GM06990 (cell line): ENCODE measurements around the gene UBXN1.

Source experiments
- DNase-seq: peaks from one replicate; pipeline ENCODE4 v3.0.0-alpha.2; 2011; ENCODE audit not compliant: insufficient read length; ENCODE audit errors: extremely low read depth
- H3K27me3 ChIP-seq: replicated peaks from 2 replicates; pipeline ENCODE4 v1.6.0; 2011; ENCODE audit warnings: low read length; ENCODE audit not compliant: control insufficient read depth, insufficient read depth
- H3K36me3 ChIP-seq: 2 replicates; pipeline ENCODE4 v1.5.1; 2011; ENCODE audit warnings: low read length; ENCODE audit not compliant: control insufficient read depth, insufficient read depth
- H3K4me3 ChIP-seq: replicated peaks from 2 replicates; pipeline ENCODE4 v1.5.1; 2011; ENCODE audit warnings: low read depth, mild to moderate bottlenecking, control low read depth, low read length
- CTCF ChIP-seq: IDR thresholded peaks from 2 replicates; pipeline ENCODE4 v1.5.1; 2011; ENCODE audit warnings: low read length, control low read depth, mild to moderate bottlenecking, inconsistent platforms; ENCODE audit not compliant: insufficient read depth, poor library complexity, severe bottlenecking

UBXN1 gene

GRCh38 chr11:62665599-62666258, 13.1 kb downstream of the UBXN1 start:
- TF ChIP-seq CTCF, result no peak
- Histone ChIP-seq H3K27me3 (no peaks in the 10 kb centered on the region), H3K4me3 (peak overlapping the region; percentile 78), H3K36me3 (peaks cover 15% of the 10 kb centered on the region)
- peak; percentile 58 for DNase-seq

GRCh38 chr11:62665075-62665598, 13.7 kb downstream of the UBXN1 start, which contains the start of the genes C11orf98 and CSKMT:
Gene C11orf98, minus strand, starts transcription at chr11:62665210. Its CDS starts 41 bp downstream, at chr11:62665169.
Gene CSKMT, plus strand, starts transcription at chr11:62665312. Its CDS starts 568 bp downstream, at chr11:62665880.
- no peaks in the 10 kb centered on the region for H3K27me3 ChIP-seq
- H3K36me3 ChIP-seq, result peaks cover 15% of the 10 kb centered on the region
- H3K4me3 ChIP-seq, result peak within 1 kb of the TSS; percentile 78
- DNase-seq, result peak; percentile 96
- no peak for TF ChIP-seq CTCF

DNA sequence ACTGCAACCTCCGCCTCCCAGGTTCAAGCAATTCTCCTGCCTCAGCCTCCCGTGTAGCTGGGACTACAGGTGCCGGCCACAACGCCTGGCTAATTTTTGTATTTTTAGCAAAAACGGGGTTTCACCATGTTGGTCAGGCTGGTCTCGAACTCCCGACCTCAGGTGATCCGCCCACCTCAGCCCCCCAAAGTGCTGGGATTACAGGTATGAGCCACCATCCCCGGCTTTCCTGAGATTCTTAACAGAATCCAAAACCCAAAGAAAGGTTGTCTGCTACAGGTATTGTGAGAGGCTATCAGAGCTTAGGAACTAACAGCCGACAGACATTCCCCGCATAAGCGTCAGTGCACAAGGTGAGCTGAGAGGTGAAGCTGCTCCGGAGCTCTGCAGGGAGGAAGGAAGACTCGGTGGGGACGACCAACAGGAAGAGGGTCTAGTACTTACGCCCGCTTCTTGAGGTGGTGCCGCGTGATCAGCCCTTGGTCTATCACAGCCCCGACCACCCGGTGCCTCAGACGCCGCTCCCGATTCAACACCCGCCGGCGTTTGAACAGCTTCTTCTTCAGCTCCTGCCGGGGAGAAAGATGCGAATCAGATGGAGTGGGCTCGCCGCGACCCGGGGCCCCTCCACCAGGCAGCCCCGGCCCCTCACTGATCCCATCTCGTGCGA, 14.3 kb downstream of the UBXN1 start:
- peak overlapping the region; percentile 78 for H3K4me3 ChIP-seq
- H3K27me3 ChIP-seq, result no peaks in the 10 kb centered on the region
- DNase-seq, result no peak
- peaks cover 15% of the 10 kb centered on the region for H3K36me3 ChIP-seq
- no peak for TF ChIP-seq CTCF

DNA sequence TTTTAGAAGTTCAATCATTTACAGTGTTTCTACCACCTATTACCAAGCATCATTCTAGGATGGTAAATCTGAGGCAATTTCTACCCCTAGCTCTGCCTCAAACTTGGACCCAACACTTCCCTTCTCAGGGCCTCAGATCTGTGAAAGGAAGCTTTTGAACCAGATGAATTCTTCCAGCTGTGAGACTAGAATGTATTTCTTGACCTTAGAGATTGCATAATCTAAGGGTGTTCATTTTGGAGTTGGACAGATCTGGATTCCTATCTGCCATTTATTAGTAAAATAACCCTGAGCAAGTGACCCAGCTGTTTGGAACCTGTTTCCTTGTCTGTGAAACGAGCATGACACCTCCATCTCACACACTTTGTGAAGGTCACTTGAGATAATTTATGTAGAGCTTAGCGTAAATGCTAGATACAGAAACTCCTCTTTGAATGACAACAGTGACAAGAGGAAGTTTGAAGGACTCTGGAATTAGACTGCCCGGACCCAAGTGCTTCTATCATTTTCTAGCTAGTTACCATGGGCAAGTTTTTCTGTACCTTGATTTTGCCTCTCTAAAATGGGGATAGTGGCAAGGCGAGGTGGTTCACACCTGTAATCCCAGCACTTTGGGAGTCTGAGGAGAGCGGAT, 22.0 kb downstream of the UBXN1 start:
- no peak for TF ChIP-seq CTCF
- no peak for DNase-seq
- no peak overlapping the region for H3K4me3 ChIP-seq
- no peaks in the 10 kb centered on the region for H3K27me3 ChIP-seq
- H3K36me3 ChIP-seq, result no peaks in the 10 kb centered on the region

- no peak for TF ChIP-seq CTCF
- Histone ChIP-seq H3K27me3 (no peaks in the 10 kb centered on the region), H3K36me3 (peaks cover 5% of the 10 kb centered on the region), H3K4me3 (no peak overlapping the region)
- no peak for DNase-seq
Observed at GRCh38 chr11:62654297-62654696, 24.6 kb downstream of the UBXN1 start.
